HepG2 (cell line): ENCODE data around the gene ZNF213. TPM values are rescaled to one million over a fixed set of nuclear protein-coding genes. Genes with fewer than 3 reads are reported as not detected.
A peak's percentile ranks its signal among the peaks of the same experiment; 100 is the strongest.

Experiments used
- ARNT ChIP-seq: fragments of 450-650 bp; IDR thresholded peaks from 2 replicates; pipeline ENCODE4 v1.6.1; 2017
- ATF4 ChIP-seq, 2 experiments: fragments of 450-650 bp in 1 of 2; sonication (generic) in 1 of 2; formaldehyde crosslinking; IDR thresholded peaks; 2 replicates each; pipeline versions ENCODE4 v1.5.0 to v1.8.0; 2020 to 2022; ENCODE audit warnings: mild to moderate bottlenecking in 1 of 2, missing genetic modification reagents in 1 of 2
- HBP1 ChIP-seq: IDR thresholded peaks from 2 replicates; pipeline ENCODE4 v1.6.1; 2016; ENCODE audit warnings: low read depth, control low read depth
- MAZ ChIP-seq, 2 experiments: sonication (generic) in 1 of 2; formaldehyde crosslinking in 1 of 2; IDR thresholded peaks; 2 replicates each; pipeline versions ENCODE4 v1.5.0 to v1.6.1; 2012 to 2020; ENCODE audit warnings: low read depth in 2 of 2, mild to moderate bottlenecking in 2 of 2, borderline replicate concordance in 1 of 2, improper control_type of control experiment in 1 of 2, low read length in 1 of 2, missing genetic modification reagents in 1 of 2, moderate library complexity in 1 of 2
- NR2C2 ChIP-seq: sonication (generic); formaldehyde crosslinking; IDR thresholded peaks from 2 replicates; pipeline ENCODE4 v1.4.0; 2020; ENCODE audit warnings: missing genetic modification reagents, mild to moderate bottlenecking, moderate library complexity, borderline replicate concordance
- RELA ChIP-seq: sonication (generic); formaldehyde crosslinking; IDR thresholded peaks from 2 replicates; pipeline ENCODE4 v1.4.0; 2020; ENCODE audit warnings: missing genetic modification reagents
- SMYD3 ChIP-seq: sonication (generic); formaldehyde crosslinking; IDR thresholded peaks from 2 replicates; pipeline ENCODE4 v1.8.1; 2023; ENCODE audit warnings: mild to moderate bottlenecking, missing genetic modification reagents
- SYNCRIP ChIP-seq: fragments of 200-400 bp; formaldehyde crosslinking; IDR thresholded peaks from 2 replicates; pipeline ENCODE4 v1.6.1; 2018; ENCODE audit warnings: mild to moderate bottlenecking, low read depth, low read length; ENCODE audit not compliant: insufficient read depth
- ZBTB7A ChIP-seq: sonication (generic); formaldehyde crosslinking; IDR thresholded peaks from 2 replicates; pipeline ENCODE4 v1.8.0; 2022; ENCODE audit warnings: mild to moderate bottlenecking, missing genetic modification reagents
- ZNF101 ChIP-seq: sonication (generic); formaldehyde crosslinking; IDR thresholded peaks from 2 replicates; pipeline ENCODE4 v1.4.0; 2020; ENCODE audit warnings: mild to moderate bottlenecking, low read depth, missing genetic modification reagents, borderline replicate concordance
- ZNF143 ChIP-seq: sonication (generic); formaldehyde crosslinking; IDR thresholded peaks from 2 replicates; pipeline ENCODE4 v1.4.0; 2020; ENCODE audit warnings: missing genetic modification reagents
- ZNF20 ChIP-seq: sonication (generic); formaldehyde crosslinking; IDR thresholded peaks from 2 replicates; pipeline ENCODE4 v1.4.0; 2020; ENCODE audit warnings: mild to moderate bottlenecking, moderate library complexity, missing genetic modification reagents
- ZNF331 ChIP-seq: sonication (generic); formaldehyde crosslinking; IDR thresholded peaks from 2 replicates; pipeline ENCODE4 v1.4.0; 2020; ENCODE audit warnings: missing genetic modification reagents
- ZNF441 ChIP-seq: sonication (generic); formaldehyde crosslinking; IDR thresholded peaks from 2 replicates; pipeline ENCODE4 v1.7.0; 2021; ENCODE audit warnings: missing genetic modification reagents, borderline replicate concordance
- ZNF747 ChIP-seq: sonication (generic); formaldehyde crosslinking; IDR thresholded peaks from 2 replicates; pipeline ENCODE4 v1.8.1; 2023; ENCODE audit warnings: missing genetic modification reagents, mild to moderate bottlenecking, borderline replicate concordance
- ZNF792 ChIP-seq: IDR thresholded peaks from 2 replicates; pipeline ENCODE4 v1.6.1; 2016
- polyA plus RNA-seq, 8 experiments: library from polyadenylated mRNA; depleted of rRNA in 3 of 8; stranded (reverse) in 7 of 8; unstranded in 1 of 8; fragments of >200 nt; fragmentation: Illumina TruSeq in 4 of 8; extraction: Trizol in 4 of 8; gene quantifications; 2 replicates each; pipeline versions ENCODE4 v1.2.1 to v1.2.3, GENCODE V29; 2011 to 2016; ENCODE audit warnings: low read depth in 4 of 8, missing spikeins in 1 of 8, mixed read lengths in 1 of 8; ENCODE audit not compliant: insufficient read depth in 1 of 8
- total RNA-seq, 5 experiments: library from RNA; depleted of rRNA; stranded (reverse); fragments of >200 nt; fragmentation: Illumina TruSeq; extraction: Trizol; gene quantifications; 2 replicates each; pipeline ENCODE4 v1.2.3, GENCODE V29; 2016; ENCODE audit warnings: low read depth in 1 of 5
- TF ChIP-seq, protein P1 (sequence below): sonication (generic); formaldehyde crosslinking; IDR thresholded peaks from 2 replicates; pipeline ENCODE4 v1.4.0; 2020; ENCODE audit warnings: missing genetic modification reagents
- TF ChIP-seq, protein P2 (sequence below): sonication (generic); formaldehyde crosslinking; IDR thresholded peaks from 2 replicates; pipeline ENCODE4 v1.8.0; 2022; ENCODE audit warnings: missing genetic modification reagents, low read depth, mild to moderate bottlenecking, borderline replicate concordance
- TF ChIP-seq, protein P3 (sequence below): sonication (generic); formaldehyde crosslinking; IDR thresholded peaks from 2 replicates; pipeline ENCODE4 v1.5.1; 2020; ENCODE audit warnings: mild to moderate bottlenecking, missing genetic modification reagents, borderline replicate concordance

Gene ZNF213
- total and polyA plus RNA-seq, 2 of the 13 experiments (the other 11 are each of a cell fraction or from before 2014, with no cell fraction given): 0.59 to 0.97 TPM

DNA sequence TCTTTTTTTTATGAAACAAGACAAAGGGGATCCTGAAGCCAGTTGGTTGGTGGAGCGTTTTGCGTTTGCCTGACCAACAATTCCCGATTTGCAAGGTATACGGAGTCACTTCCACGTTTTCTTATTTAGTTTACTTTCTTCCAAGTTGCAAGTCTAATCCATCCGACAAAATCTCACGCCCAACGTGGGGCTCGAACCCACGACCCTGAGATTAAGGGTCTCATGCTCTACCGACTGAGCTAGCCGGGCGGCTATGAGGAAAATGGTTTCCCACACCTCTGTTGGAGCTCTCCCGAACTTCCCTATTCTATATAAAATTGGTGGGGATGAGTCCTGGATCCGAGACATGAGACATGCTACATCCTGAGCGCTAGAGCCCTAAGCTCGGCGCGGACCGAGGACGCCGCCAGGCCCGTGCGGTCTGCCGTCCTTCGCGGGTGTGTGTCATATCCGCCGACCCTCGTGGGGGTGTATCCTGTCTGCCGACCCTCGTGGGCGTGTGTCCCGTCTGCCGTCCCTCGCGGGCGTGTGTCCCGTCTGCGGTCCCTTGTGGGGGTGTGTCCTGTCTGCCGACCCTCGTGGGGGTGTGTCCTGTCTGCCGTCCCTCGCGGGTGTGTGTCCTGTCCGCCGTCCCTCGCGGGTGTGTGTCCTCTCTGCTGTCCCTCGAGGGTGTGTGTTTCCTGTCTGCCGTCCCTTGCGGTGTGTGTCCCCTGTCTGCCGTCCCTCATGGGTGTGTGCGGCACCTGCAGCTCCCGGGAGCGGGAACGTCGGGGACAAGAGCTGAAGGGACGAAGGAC is 22.6 kb downstream of the ZNF213 start (continued):
- TF ChIP-seq ZNF143 (CRISPR knock-in tag) (no peak), MAZ (IDR thresholded peaks at IDR 0.05; ENCODE audit: borderline replicate concordance, low read depth, low read length) (no peak), MAZ (CRISPR knock-in tag; IDR thresholded peaks at IDR 0.05; ENCODE audit: low read depth) (no peak; the same call in 1 of the 2 replicates), ZNF331 (peak; percentile 69), SYNCRIP (no peak), SMYD3 (CRISPR knock-in tag) (no peak), ZNF792 (peak; percentile 63), ZNF101 (CRISPR knock-in tag) (no peak), ARNT (no peak), ZBTB7A (no peak; the same call in 1 of the 2 replicates), ATF4 (CRISPR knock-in tag; IDR thresholded peaks at IDR 0.05) (no peak; a peak in 1 of 4 replicates), ZNF747 (CRISPR knock-in tag) (0 out of 2 replicates have a peak, but pooled peaks have one; percentile 46), ZNF441 (CRISPR knock-in tag) (no peak), ZNF20 (no peak), NR2C2 (CRISPR knock-in tag) (no peak), HBP1 (CRISPR knock-in tag) (peak; percentile 38; the same call in 1 of the 2 replicates), RELA (CRISPR knock-in tag) (no peak)
- TF ChIP-seq, protein P1, sequence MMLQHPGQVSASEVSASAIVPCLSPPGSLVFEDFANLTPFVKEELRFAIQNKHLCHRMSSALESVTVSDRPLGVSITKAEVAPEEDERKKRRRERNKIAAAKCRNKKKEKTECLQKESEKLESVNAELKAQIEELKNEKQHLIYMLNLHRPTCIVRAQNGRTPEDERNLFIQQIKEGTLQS (CRISPR knock-in tag): no peak
- TF ChIP-seq, protein P2, sequence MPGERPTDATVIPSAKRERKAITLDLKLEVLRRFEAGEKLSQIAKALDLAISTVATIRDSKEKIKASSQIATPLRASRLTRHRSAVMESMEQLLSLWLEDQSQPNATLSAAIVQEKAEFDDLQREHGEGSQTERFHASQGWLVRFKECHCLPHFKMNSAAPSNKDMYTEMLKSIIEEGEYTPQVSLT (CRISPR knock-in tag): no peak
- TF ChIP-seq, protein P3, sequence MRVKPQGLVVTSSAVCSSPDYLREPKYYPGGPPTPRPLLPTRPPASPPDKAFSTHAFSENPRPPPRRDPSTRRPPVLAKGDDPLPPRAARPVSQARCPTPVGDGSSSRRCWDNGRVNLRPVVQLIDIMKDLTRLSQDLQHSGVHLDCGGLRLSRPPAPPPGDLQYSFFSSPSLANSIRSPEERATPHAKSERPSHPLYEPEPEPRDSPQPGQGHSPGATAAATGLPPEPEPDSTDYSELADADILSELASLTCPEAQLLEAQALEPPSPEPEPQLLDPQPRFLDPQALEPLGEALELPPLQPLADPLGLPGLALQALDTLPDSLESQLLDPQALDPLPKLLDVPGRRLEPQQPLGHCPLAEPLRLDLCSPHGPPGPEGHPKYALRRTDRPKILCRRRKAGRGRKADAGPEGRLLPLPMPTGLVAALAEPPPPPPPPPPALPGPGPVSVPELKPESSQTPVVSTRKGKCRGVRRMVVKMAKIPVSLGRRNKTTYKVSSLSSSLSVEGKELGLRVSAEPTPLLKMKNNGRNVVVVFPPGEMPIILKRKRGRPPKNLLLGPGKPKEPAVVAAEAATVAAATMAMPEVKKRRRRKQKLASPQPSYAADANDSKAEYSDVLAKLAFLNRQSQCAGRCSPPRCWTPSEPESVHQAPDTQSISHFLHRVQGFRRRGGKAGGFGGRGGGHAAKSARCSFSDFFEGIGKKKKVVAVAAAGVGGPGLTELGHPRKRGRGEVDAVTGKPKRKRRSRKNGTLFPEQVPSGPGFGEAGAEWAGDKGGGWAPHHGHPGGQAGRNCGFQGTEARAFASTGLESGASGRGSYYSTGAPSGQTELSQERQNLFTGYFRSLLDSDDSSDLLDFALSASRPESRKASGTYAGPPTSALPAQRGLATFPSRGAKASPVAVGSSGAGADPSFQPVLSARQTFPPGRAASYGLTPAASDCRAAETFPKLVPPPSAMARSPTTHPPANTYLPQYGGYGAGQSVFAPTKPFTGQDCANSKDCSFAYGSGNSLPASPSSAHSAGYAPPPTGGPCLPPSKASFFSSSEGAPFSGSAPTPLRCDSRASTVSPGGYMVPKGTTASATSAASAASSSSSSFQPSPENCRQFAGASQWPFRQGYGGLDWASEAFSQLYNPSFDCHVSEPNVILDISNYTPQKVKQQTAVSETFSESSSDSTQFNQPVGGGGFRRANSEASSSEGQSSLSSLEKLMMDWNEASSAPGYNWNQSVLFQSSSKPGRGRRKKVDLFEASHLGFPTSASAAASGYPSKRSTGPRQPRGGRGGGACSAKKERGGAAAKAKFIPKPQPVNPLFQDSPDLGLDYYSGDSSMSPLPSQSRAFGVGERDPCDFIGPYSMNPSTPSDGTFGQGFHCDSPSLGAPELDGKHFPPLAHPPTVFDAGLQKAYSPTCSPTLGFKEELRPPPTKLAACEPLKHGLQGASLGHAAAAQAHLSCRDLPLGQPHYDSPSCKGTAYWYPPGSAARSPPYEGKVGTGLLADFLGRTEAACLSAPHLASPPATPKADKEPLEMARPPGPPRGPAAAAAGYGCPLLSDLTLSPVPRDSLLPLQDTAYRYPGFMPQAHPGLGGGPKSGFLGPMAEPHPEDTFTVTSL (CRISPR knock-in tag): 0 out of 2 replicates have a peak, but pooled peaks have one; percentile 17
